Measurements from ENCODE around the gene DLG2.

- TF ChIP-seq CTCF (IDR thresholded peaks at IDR 0.05) (no peak), POLR2AphosphoS5 (IDR thresholded peaks at IDR 0.05) (no peak), POLR2A (IDR thresholded peaks at IDR 0.05) (no peak)
Measured at GRCh38 chr11:85539740-85540139, 87.4 kb downstream of the DLG2 start.

Measured in sigmoid colon (tissue), 4 donors.